ENCODE data around the gene MYH11.

Gene MYH11

DNA sequence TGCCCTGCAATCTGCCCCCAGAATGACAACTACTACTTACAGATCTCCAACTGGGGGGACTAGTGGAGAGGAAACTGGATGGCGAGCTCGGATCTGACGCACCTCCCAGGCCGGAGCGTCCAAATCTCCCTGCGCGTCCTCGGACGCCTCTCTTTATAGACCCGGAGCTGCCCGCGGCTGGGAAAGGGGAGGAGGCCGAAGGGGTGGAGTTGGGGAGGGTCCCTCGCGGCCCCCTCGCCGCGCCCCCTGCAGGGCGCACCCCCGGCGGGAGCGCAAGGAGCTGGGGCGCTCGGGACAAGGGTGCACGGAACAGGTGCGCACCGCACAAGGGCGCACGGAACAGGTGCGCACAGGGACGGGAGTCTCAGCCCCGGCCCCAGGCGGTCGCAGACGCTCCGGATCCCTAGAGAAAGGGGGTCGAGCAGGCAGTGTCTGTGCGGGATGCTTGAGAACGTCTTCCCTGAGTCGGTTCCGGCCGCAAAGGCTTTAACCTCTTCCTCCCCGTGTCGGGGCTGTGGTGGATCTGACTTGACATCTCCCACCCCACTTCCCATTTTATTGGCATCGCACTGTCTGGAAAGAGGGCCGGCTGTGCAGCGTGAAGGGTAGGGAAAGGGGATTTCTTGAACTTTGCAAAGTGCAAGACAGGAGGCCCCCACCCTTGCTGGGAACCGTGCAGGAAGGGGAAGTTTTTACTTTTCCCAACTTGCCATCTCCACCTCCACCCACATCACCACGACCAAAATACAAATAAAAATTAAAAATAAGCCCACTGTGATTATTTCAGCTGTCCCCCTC lies at the start of gene MYH11:
Gene MYH11, minus strand, starts transcription at position 128 of the 798 bp plus-strand sequence. CDS start 18,776 bp downstream, outside the sequence.
- DNase-seq: no peak

GRCh38 chr16:15906439-15906838 lies 49.6 kb upstream of the MYH11 start:
- DNase-seq: no peak

DNA sequence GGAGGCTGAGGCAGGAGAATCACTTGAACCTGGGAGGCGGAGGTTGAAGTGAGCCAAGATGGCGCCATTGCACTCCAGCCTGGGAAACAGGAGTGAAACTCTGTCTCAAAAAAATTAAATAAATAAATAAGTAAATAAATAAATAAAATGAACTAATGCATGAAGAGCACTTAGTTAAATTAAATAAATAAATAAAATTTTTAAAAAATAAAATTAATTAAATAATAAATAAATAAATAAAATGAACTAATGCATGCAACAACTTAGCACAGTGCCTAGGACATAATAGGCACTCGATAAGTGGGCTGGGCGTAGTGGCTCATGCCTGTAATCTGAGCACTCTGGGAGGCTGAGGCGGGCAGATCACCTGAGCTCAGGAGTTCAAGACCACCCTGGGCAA lies 47.1 kb upstream of the MYH11 start:
- no peak for DNase-seq

DNA sequence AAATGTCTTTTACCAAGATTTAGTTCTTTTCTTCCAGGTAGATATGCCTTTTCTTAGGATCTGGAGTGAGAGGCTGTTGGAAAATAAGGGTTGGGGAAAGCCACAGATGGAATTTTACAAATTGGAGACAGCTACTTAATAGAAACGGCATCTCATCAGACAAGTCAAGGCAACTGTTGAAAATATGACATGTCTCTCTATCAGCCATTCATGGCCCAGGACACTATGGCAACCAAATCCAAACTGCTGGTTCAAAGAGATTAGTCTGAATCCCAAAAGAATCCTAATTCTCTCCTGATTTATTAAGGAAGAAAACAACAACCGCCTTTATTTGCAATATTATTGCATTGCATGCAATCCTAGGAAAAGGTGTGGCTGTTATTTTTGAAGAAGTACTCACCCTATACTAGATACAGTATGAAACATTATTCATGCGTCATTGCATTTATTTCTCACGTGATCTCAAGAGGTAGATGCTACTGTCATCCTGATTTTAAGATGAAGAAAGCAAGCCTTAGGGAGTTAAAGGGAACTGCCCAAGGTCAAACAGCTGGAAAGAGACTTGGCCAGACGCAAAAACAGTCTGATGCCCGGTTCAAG lies 44.2 kb upstream of the MYH11 start:
- no peak for DNase-seq

DNA sequence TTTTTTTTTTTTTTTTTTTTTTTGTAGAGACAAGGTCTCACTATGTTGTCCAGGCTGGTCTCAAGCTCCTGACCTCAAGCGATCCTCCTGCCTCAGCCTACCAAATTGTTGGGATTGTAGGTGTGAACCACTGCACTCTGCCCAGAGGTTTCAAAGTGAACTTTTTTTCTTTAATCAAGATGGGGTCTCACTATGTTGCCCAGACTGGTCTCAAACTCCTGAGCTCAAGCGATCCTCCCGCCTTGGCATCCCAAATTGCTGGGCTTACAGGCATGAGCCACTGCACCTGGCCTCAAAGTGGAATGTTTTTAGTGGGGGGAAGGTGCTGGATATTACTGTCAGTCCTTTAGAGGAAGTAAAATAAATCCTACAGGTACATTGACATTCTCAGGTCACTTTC lies 43.5 kb upstream of the MYH11 start:
- DNase-seq: no peak

- peak; percentile 88 for DNase-seq
Measured at GRCh38 chr16:15899538-15900100, 42.8 kb upstream of the MYH11 start.

GRCh38 chr16:15898654-15899053 lies 41.8 kb upstream of the MYH11 start:
- no peak for DNase-seq

- peak; percentile 86 for DNase-seq
Measured at GRCh38 chr16:15897834-15898254, 41.0 kb upstream of the MYH11 start.

GRCh38 chr16:15897121-15897780 lies 40.4 kb upstream of the MYH11 start:
- DNase-seq: no peak

GRCh38 chr16:15894571-15895374 lies 37.9 kb upstream of the MYH11 start:
- peak; percentile 46 for DNase-seq

DNA sequence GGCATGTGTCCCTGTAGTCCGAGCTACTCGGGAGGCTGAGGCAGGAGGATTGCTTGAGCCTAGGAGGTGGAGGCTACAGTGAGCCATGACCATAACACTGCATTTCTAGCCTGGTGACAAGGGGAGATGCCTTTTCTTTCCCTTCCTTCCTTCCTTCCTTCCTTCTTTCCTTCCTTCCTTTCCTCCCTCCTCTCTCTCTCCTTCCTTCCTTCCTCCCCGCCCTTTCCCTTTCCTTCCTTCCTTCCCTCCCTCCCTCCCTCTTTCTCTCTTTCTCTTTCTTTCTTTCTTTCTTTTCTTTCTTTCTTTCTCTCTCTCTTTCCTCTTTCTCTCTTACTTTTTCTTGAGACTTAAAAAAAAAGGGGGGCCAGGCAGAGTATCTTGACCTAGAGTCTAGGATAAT lies 34.7 kb upstream of the MYH11 start:
- no peak for DNase-seq

- DNase-seq: peak; percentile 100
Measured at GRCh38 chr16:15888072-15888976, 31.5 kb upstream of the MYH11 start, which contains the start of gene CEP20. Gene CEP20, minus strand, starts transcription at chr16:15888603. Its CDS starts 18 bp downstream, at chr16:15888585.

DNA sequence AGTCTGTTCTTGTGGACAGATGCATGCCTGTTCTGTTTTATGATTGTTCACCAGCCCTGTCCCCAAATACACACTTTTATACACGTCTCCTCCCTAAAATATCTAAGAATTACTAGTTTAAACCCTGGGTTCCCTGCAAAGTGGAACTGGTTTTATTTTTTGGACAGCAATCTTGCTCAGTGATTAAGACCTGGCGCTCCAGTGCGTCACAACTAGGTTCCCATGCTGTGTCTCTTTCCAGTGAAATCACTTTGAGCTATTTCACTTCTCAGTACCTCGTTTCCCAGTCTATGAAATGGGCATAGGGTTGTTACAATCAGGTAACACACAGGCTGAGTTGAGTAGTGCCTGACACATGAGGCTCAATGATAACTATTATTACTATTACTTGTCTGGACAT lies 30.5 kb upstream of the MYH11 start:
- DNase-seq: no peak

- no peak for DNase-seq
Measured at GRCh38 chr16:15886078-15886477, 29.2 kb upstream of the MYH11 start.

DNA sequence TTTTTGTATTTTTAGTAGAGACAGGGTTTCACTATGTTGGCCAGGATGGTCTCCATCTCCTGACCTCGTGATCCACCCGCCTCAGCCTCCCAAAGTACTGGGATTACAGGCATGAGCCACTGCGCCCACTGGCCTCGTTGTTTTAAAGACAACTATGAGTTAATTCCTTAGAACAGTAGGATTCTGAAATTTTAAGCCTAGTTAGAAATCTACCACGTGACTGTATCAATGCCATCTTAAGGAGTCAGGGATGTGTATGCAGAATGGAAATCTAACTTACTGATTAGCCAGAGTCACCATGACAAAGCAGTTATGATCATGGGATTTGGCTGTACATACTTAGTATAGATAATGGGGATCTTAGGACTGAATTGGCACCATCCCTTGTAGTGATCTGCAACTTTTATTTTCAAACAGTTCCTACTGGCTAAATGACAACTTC lies 28.8 kb upstream of the MYH11 start:
- no peak for DNase-seq

GRCh38 chr16:15882563-15882962 lies 25.7 kb upstream of the MYH11 start:
- DNase-seq: no peak

DNA sequence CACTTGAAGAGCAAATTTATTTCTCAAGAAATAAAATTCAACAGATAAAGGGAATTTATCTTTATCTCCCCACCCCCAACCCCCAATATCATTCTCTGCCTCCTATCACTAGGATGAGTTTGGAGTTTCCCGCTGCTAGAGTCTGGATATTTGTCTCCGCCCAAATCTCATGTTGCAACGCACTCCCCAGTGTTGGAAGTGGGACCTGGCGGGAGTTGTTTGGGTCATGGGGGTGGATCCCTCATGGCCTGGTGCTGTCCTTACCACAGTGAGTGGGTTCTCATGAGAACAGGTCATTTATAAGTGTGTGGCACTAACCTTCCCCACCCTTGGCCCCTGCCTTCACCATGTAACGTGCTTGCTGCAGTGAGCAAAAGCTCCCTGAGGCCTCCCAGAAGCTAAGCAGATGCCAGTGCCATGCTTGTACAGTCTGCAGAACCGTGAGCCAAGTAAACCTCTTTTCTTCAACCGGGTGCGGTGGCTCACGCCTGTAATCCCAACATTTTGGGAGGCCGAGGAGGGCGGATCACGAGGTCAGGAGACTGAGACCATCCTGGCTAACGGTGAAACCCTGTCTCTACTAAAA lies 25.1 kb upstream of the MYH11 start:
- DNase-seq: no peak

DNA sequence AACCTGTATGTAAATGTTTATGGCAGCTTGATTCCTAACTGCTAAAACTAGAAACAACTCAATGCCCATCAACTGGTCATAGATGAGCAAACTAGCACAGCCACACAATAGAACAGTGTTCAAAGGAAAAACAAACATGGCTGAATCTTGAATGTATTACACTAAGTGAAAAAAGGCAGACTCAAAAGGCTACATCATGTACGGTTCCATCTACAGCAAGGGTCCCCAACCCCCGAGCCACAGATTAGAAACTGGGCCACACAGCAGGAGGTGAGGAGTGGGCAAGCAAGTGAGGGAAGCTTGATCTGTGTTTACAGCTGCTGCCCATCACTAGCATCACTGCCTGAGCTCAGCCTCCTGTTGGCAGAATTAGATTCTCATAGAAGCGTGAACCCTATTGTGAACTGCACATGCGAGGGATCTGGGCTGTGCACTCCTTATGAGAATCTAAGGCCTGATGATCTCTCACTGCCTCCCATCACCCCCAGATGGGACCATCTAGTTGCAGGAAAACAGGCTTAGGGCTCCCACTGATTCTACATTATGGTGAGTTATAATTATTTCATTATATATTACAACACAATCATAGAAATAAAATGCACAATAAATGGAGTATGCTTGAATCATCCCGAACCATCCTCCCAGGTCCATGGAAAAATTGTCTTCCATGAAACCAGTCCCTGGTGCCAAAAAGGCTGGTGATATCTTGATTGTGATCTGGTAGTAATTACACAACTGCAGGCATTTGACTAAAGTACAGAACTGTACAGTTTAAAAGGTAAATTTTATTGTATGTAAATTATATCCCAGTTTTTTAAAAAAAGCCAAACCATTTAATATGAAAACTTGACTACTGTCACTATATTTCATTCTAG lies 23.8 kb upstream of the MYH11 start:
- DNase-seq: no peak

DNA sequence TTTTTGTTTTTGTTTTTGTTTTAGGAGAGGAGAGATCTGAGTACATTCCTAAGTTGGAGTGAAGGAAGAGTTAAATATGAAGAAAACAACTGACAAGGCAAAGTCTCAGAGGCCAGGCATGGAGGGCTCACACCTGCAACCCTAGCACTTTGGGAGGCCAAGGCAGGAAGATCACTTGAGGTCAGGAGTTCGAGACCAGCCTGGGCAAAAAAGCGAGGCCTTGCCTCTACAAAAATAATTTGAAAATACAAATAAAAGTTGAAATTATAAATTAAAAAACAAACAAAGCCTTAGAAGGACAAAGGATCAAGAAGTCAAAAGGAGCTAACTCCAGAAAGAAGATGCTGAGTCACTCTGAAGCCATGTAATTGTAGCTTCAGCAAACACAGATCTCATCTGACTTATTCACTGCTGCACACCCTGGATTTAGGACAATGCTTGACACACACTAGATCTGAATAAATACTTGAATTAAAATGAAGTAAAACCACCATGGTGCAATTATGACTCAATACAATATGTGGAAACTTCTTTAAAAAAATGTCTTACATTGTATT lies 22.5 kb upstream of the MYH11 start:
- no peak for DNase-seq

DNA sequence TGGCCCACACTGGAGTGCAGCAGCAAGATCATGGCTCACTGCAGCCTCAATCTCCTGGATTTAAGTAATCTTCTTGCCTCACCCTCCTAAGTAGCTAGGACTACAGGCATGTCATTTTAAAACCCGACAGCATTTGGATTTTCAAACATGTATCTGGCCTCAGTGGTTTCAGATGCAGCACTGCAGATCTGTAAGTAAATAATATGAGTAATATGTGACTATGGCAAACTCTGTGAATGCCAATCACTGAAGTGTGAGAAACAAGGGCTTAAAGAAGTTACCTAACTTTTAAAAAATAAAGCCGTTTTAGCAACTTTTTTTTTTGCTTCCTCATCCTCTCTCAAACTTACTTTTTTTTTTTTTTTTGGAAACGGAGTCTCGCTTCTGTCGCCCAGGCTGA lies 19.7 kb upstream of the MYH11 start:
- no peak for DNase-seq

Measured in activated CD4-positive, alpha-beta T cell treated with anti-CD3 and anti-CD28 coated beads, Interleukin-2, amount 50 U/mL, for 16 hours (primary cell).